Adrenal gland (tissue), 5 donors: ENCODE measurements around the gene NHSL1.

Source experiments
- POLR2A ChIP-seq, 2 donors: fragments of 450-650 bp; IDR thresholded peaks; one replicate each; pipeline ENCODE4 v1.6.1; 2017; ENCODE audit warnings: antibody characterized with exemption in 2 of 2, mild to moderate bottlenecking in 2 of 2, moderate library complexity in 1 of 2
- TF ChIP-seq, protein P1 (sequence below), 6 experiments: fragments of 450-650 bp in 4 of 6; fragments of 200-600 bp in 2 of 6; sonication (generic) in 1 of 6; IDR thresholded peaks; 1 replicate in 5 of 6; 2 replicates in 1 of 6; pipeline versions ENCODE4 v1.5.1 to v1.8.0; 2016 to 2021; ENCODE audit warnings: antibody characterized with exemption in 6 of 6, mild to moderate bottlenecking in 2 of 6, moderate library complexity in 1 of 6
- donor health status: DM: no; HTN: no; CAD: no.

DNA sequence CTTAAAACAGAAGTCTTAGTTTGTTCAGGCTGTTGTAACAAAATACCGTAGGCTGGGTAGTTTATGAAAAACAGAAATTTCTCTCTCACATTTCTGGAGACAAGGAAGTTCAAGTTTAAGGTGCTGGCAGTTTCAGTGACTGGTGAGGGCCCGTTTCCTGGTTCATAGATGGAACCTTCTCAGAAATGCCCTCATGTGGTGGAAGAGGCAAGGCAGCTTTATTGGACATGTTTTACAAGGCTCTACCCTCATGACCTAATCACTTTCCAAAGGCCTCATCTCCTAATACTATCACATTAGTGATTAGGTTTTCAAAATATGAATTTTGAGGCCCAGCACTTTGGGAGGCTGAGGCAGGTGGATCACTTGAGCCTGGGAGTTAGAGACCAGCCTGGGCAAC lies 92.9 kb downstream of the NHSL1 start:
- no peak for TF ChIP-seq POLR2A (IDR thresholded peaks at IDR 0.05)
- TF ChIP-seq, protein P1, sequence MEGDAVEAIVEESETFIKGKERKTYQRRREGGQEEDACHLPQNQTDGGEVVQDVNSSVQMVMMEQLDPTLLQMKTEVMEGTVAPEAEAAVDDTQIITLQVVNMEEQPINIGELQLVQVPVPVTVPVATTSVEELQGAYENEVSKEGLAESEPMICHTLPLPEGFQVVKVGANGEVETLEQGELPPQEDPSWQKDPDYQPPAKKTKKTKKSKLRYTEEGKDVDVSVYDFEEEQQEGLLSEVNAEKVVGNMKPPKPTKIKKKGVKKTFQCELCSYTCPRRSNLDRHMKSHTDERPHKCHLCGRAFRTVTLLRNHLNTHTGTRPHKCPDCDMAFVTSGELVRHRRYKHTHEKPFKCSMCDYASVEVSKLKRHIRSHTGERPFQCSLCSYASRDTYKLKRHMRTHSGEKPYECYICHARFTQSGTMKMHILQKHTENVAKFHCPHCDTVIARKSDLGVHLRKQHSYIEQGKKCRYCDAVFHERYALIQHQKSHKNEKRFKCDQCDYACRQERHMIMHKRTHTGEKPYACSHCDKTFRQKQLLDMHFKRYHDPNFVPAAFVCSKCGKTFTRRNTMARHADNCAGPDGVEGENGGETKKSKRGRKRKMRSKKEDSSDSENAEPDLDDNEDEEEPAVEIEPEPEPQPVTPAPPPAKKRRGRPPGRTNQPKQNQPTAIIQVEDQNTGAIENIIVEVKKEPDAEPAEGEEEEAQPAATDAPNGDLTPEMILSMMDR (IDR thresholded peaks at IDR 0.05): no peak
